HG03108 (cell line): ENCODE measurements around the gene FARSA.
"Not testable (repeated sequence)": the region's sequence is repeated elsewhere in the genome, so short reads cannot be mapped to it uniquely, and the experiment has no call there.

ENCODE experiments used
- ATAC-seq: cut with Tn5 transposase; IDR thresholded peaks from one replicate; pipeline ENCODE4 v1.9.1; 2021; ENCODE audit warnings: moderate library complexity; ENCODE audit not compliant: unreplicated experiment

The FARSA gene

GRCh38 chr19:12933287-12934072, at the start of gene FARSA:
FARSA (minus strand) TSS chr19:12933711; CDS start chr19:12933696, 15 bp downstream.
- peak; percentile 41 for ATAC-seq

DNA sequence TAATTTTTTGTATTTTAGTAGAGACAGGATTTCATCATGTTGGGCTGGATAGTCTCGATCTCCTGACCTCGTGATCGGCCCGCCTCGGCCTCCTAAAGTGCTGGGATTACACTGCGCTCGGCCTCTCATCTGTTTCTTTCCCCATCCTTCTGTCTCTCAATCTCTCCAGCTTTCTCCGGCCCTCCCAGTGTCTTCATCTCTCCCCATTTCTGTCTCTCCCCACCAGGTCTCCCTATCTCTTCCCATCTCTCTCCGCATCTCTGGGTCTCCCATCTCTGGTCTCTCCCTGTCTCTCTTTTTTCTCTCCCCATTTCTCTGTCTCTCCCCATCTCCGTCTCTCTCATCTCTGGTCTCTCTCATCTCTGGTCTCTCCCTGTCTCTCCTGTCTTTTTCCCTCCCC, 49.6 kb upstream of the FARSA start:
- no peak for ATAC-seq

- no peak for ATAC-seq
These were observed 49.1 kb upstream of the FARSA start for GRCh38 chr19:12982648-12983047.

DNA sequence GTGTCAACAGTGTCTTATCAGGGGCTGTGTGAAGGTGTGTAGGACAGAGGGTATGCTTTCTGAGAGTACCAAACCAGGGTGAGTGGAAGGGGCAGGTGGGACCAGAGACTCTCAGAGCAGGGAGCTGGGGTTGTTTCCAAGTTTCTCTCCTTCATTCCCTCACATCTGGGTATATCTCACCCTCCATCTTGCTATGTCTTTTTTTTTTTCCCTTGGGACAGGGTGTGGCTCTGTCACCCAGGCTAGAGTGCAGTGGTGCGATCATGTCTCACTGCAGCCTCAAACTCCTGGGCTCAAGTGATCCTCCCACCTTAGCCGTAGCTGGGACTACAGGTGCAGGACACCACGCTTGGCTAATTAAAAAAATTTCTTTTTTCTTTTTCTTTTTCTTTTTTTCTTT, 46.5 kb upstream of the FARSA start:
- ATAC-seq, result no peak

DNA sequence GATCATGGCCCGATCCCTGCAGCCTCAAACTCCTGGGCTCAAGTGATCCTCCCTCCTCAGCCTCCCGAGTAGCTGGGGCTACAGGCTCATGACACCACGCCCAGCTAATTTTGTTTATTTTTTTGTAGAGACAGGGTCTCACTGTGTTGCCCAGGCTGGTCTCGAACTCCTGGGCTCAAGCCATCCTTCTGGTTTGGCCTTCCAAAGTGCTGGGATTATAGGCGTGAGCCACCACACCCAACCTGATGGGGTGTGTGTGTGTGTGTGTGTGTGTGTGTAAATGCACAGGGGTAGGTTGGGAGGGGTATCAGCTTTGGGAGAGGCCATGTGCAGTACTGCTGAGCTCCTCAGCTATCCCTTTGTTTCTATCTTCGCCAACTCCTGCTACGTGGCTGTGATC, 42.6 kb upstream of the FARSA start:
- ATAC-seq, result not testable (repeated sequence)

DNA sequence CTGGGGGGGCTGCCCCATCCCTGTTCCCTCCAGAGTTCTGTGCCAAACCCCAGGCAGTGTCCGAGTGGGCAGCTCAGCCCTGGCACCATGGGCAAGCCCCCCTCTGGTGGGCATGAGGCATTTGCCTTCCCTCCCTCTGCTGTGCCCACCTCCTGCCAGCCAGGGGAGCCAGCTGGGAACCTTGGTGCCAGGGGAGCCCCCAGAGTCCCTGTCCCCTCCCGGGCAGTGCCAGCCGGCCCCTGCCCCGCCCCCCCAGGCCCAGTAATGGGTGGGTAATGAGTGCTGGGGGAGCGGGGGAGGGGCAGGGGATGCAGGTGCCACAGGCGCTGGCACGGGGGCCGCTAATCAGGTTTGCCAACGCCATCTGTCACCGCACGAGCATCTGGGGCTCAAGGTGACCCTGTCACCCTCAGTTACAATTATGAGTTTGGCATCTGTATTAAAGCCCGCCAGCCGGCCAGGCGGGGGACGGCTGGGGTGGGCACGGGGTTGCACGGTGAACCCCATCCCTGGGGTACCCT, 41.8 kb upstream of the FARSA start:
- no peak for ATAC-seq

- ATAC-seq, result no peak
These were observed 41.0 kb upstream of the FARSA start for GRCh38 chr19:12974301-12975220.

- no peak for ATAC-seq
These were observed 39.7 kb upstream of the FARSA start for GRCh38 chr19:12973236-12973635.

DNA sequence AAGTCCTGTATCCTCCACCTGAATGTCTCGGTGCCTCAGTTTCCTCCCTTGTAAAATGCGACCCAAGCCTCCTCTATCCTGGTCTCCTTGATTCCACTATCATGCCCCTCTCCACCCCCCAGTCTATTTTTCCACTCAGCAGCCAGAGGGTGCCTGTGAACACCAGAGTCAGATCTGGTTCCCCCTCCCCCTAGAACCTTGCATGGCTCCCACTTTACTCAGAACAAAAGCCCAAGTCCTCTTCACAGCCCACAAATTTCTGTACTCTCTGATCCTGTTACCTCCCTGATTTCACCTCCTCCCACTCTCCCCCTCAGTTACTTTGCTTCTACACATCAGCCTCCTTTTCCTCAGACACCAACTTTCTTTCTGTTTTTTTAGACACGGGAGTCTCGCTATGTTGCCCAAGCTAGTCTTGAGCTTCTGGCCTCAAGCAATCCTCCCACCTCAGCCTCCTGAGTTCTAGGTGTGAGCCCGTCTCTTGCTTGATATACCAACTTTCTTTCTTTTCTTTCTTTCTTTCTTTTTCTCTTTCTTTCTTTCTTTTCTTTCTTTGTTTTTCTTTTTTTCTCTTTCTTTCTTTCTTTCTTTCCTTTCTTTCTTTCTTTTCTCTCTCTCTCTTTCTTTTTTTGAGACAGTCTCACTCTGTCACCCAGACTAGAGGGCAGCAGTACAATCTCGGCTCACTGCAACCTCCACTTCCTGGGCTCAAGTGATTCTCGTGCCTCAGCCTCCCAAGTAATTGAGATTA, 36.7 kb upstream of the FARSA start:
- ATAC-seq, result no peak

DNA sequence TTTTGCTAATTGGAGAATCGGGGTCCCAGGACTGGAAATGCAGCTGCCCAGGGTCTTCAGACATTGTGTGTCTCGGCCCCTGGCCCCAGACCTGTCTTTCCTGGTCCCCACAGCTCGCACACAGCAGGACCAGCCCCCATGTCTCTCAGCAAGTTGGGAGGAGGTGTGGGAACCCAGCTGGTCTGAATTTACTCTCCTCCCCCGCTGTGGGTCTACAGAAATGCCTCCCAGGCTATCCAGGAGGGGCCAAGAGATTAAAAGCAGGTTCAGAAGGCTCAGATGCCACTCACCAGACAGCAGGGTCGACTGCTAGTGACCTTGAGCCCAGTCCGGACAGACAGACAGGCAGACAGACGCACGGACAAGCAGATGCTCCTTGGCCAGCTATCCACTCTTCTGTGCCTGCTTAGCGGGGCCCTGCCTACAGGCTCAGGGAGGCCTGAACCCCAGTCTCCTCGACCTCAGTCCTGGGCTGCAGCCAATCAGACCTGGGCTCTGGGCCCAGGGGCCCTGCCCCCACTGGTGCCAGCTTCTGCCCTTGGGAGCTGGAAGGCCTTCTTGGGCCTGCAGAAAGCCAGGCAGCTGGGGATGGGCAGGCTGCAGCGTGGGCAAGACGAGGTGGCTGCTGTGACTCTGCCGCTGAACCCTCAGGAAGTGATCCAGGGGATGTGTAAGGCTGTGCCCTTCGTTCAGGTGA, 35.9 kb upstream of the FARSA start, which contains the start of gene DAND5:
Gene DAND5 (plus strand): TSS at position 285 of the 697 bp plus-strand sequence. CDS start 85 bp downstream, at position 370.
- ATAC-seq, result no peak

DNA sequence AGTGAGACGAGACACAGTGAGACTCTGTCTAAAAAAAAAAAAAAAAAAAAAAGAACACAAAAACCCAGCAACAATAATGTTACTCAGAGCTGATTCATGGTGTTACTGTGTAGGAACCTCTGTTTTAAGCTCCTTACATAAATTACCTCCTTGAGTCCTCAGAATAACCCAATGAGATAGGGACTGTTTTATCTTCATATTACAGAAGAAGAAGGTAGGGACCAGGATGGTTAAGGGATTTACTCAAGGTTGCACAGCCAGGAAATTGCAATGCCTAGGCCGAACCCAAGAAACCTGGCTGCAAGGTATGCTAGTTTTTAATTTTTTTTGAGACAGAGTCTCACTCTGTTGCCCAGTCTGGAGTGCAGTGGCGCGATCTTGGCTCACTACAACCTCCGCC, 34.4 kb upstream of the FARSA start:
- no peak for ATAC-seq

- no peak for ATAC-seq
These were observed 32.3 kb upstream of the FARSA start for GRCh38 chr19:12965812-12966135.

DNA sequence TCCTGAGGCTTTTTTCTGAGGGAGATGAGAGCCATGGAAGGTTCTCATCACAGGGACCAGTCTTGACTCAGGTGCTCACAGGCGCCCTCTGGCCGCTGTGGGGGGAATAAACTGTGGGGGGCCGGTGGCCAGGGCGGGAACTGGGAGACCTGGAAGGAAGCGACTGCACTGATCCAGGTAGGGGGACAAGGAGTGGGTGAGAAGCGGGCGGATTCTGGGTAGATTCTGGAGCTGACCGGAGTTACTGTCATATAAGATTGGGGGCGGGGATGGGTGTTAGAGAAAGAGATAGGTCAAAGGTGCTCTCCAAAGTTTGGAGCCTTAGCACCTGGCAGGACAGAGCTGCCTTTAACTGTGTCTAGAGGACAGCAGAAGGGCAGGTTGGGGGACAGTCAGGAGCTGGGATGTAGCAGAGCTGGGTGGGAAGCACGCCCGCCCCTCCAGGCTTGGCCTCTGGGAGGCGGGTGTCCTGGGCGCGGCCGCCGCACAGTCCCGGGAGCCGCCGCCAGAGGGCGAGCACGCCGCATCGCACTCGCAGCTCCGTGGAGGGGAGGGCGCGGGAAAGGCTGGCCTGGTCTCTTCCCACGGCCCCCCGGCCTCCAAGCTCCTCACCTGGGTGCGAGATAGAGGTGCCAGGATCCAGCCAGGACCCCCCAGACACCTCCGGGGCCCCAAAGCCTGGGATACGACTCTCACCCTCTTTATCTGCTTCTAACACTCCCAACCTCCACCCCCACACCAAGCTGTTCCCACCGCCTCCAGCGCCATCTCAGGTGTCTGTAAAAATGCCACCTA, 31.7 kb upstream of the FARSA start:
- peak; percentile 72 for ATAC-seq

- no peak for ATAC-seq
These were observed 26.0 kb upstream of the FARSA start for GRCh38 chr19:12959481-12959880.

GRCh38 chr19:12957389-12957952, 24.0 kb upstream of the FARSA start:
- ATAC-seq, result not testable (repeated sequence)

GRCh38 chr19:12956446-12957388, 23.2 kb upstream of the FARSA start, which contains the start of gene GADD45GIP1:
GADD45GIP1 (minus strand) TSS chr19:12957223; CDS start chr19:12957212, 11 bp downstream.
- no peak for ATAC-seq

- ATAC-seq, result no peak
These were observed 22.5 kb upstream of the FARSA start for GRCh38 chr19:12955996-12956395.

GRCh38 chr19:12955575-12955974, 22.1 kb upstream of the FARSA start:
- ATAC-seq, result not testable (repeated sequence)
